GM19240 (cell line): Measurements from ENCODE around the gene OBP2A.
"Not testable (repeated sequence)": the region's sequence is repeated elsewhere in the genome, so short reads cannot be mapped to it uniquely, and the experiment has no call there.

Source experiments
- DNase-seq: peaks from one replicate; pipeline ENCODE4 v3.0.0; 2011; ENCODE audit warnings: low spot score; ENCODE audit not compliant: insufficient read length

OBP2A gene

GRCh38 chr9:135526089-135526729 is 19.7 kb upstream of the OBP2A start:
- no peak for DNase-seq

GRCh38 chr9:135526730-135527571 is 19.0 kb upstream of the OBP2A start:
- no peak for DNase-seq

- not testable (repeated sequence) for DNase-seq
Observed at GRCh38 chr9:135528842-135529435, 17.0 kb upstream of the OBP2A start.

- DNase-seq: no peak
Observed at GRCh38 chr9:135530146-135530545, 15.8 kb upstream of the OBP2A start.

GRCh38 chr9:135531096-135531495 is 14.8 kb upstream of the OBP2A start:
- no peak for DNase-seq

GRCh38 chr9:135533113-135533512 is 12.8 kb upstream of the OBP2A start:
- DNase-seq: no peak

GRCh38 chr9:135533674-135534073 is 12.3 kb upstream of the OBP2A start:
- DNase-seq: no peak

GRCh38 chr9:135534192-135534711 is 11.7 kb upstream of the OBP2A start:
- not testable (repeated sequence) for DNase-seq

- DNase-seq: not testable (repeated sequence)
Observed at GRCh38 chr9:135534826-135535225, 11.1 kb upstream of the OBP2A start.

GRCh38 chr9:135535631-135536030 is 10.3 kb upstream of the OBP2A start:
- not testable (repeated sequence) for DNase-seq

- no peak for DNase-seq
Observed at GRCh38 chr9:135536216-135536615, 9.7 kb upstream of the OBP2A start.

- DNase-seq: not testable (repeated sequence)
Observed at GRCh38 chr9:135543262-135543894, 2.5 kb upstream of the OBP2A start.

GRCh38 chr9:135544981-135545635 is 818 bp upstream of the OBP2A start:
- DNase-seq: no peak

GRCh38 chr9:135546792-135547617 is 1.1 kb downstream of the OBP2A start:
- not testable (repeated sequence) for DNase-seq

GRCh38 chr9:135547756-135548736 is 2.1 kb downstream of the OBP2A start:
- no peak for DNase-seq

- not testable (repeated sequence) for DNase-seq
Observed at GRCh38 chr9:135549478-135550343, 3.8 kb downstream of the OBP2A start.

GRCh38 chr9:135550344-135550918 is 4.5 kb downstream of the OBP2A start:
- DNase-seq: no peak

- DNase-seq: no peak
Observed at GRCh38 chr9:135551031-135551430, 5.1 kb downstream of the OBP2A start.
